SHP77 treated with DMSO at 0.1 percent for 48 hours (cell line): ENCODE results near the gene COPG1.

Experiments used
- DNase-seq: peaks from one replicate; lab custom pipeline; 2025; lab: John Stamatoyannopoulos, UW

COPG1 gene

GRCh38 chr3:129278966-129279906 is 29.8 kb downstream of the COPG1 start:
- DNase-seq: peak; percentile 28

- no peak for DNase-seq
These were observed 30.8 kb downstream of the COPG1 start for GRCh38 chr3:129280183-129280582.

GRCh38 chr3:129281726-129282125 is 32.3 kb downstream of the COPG1 start:
- DNase-seq: no peak

GRCh38 chr3:129282727-129283327 is 33.4 kb downstream of the COPG1 start:
- no peak for DNase-seq

GRCh38 chr3:129286081-129286480 is 36.7 kb downstream of the COPG1 start:
- no peak for DNase-seq

GRCh38 chr3:129288446-129288845 is 39.0 kb downstream of the COPG1 start:
- DNase-seq: no peak

GRCh38 chr3:129289201-129289921 is 40.0 kb downstream of the COPG1 start:
- DNase-seq: no peak

GRCh38 chr3:129291236-129291886 is 42.0 kb downstream of the COPG1 start:
- no peak for DNase-seq

- no peak for DNase-seq
These were observed 45.9 kb downstream of the COPG1 start for GRCh38 chr3:129295286-129295685.

- DNase-seq: no peak
These were observed 54.9 kb downstream of the COPG1 start for GRCh38 chr3:129304146-129304961.

GRCh38 chr3:129304962-129305222 is 55.5 kb downstream of the COPG1 start:
- no peak for DNase-seq

- peak; percentile 82 for DNase-seq
These were observed 56.2 kb downstream of the COPG1 start for GRCh38 chr3:129305592-129306091.

- DNase-seq: no peak
These were observed 59.2 kb downstream of the COPG1 start for GRCh38 chr3:129308636-129309035.

- no peak for DNase-seq
These were observed 61.0 kb downstream of the COPG1 start for GRCh38 chr3:129310111-129311011.

GRCh38 chr3:129311054-129311902 is 61.9 kb downstream of the COPG1 start:
- DNase-seq: no peak

- DNase-seq: no peak
These were observed 62.7 kb downstream of the COPG1 start for GRCh38 chr3:129312021-129312639.

GRCh38 chr3:129312671-129313414 is 63.4 kb downstream of the COPG1 start:
- no peak for DNase-seq

GRCh38 chr3:129313415-129313664 is 63.9 kb downstream of the COPG1 start:
- DNase-seq: no peak
